Measurements from ENCODE around the gene FAM53B.

FAM53B gene

DNA sequence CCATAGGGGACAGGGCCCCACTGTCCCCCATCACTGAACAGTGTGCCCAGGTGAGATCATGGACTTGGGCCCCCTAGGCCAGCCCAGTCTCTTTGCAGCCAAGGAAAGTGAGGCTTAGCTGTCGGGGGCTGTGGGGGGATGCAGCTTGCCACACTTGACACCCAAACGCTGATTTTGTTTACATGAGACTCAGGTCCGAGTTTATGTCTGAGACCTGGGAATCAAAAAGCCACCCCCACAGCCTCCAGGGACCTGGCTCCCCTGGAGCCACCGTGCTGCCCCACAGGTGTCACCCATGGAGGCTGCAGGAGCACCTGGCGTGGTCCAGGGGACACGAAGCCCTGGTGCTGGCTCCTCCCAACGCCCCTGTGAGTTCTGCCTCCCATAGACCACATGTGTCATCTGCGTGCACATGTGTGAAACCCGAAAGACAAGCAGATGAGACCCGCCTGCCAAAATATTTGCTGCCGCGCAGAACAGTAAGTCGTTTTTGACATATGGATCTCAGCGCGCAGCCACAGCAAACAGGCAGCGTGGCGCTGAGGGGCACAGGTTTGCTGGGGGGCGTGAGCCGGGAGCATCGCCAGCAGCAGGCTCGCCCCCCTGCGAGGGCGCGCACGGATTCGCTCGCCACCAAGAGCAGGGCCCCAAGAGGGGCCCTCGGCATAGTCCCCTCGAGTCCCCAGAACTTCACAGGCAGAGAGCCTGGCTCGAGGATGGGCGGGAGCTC is 170.3 kb downstream of the FAM53B start:
- DNase-seq, result no peak

DNA sequence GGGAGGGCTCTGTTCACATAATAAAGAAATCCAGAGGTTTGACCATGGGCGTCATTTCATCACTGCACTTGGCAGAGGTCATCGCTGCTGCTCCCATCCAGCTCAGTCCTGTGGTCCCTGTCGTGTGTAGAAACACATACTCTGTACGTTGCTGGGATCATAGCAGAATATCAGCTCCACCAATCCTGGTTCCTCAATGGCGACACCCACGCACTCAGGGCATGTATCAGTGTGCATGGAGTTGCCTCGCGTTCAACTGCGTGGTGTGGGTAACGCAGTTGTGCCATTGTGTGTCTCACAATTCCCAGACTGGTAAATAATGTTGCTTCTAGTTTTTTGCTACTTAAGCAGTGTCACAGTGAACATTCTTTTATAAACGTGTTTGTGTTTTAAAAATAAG is 171.4 kb downstream of the FAM53B start:
- DNase-seq, result no peak

DNA sequence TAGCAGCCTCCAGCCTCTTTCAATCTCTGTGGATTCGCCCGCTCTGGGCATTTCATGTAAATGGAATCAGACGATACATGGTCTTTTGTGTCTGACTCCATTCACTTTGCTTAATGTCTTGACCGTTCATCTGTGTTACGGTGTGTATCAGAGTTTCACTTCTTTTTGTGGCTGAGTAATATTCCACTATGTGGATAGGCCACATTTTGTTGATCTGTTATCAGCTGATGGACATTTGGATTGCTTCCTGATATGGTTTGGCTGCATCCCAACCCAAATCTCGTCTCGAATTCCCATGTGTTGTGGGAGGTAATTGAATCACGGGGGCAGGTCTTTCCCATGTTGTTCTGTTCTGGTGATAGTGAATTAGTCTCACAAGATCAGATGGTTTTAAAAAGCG is 173.5 kb downstream of the FAM53B start:
- DNase-seq, result no peak

DNA sequence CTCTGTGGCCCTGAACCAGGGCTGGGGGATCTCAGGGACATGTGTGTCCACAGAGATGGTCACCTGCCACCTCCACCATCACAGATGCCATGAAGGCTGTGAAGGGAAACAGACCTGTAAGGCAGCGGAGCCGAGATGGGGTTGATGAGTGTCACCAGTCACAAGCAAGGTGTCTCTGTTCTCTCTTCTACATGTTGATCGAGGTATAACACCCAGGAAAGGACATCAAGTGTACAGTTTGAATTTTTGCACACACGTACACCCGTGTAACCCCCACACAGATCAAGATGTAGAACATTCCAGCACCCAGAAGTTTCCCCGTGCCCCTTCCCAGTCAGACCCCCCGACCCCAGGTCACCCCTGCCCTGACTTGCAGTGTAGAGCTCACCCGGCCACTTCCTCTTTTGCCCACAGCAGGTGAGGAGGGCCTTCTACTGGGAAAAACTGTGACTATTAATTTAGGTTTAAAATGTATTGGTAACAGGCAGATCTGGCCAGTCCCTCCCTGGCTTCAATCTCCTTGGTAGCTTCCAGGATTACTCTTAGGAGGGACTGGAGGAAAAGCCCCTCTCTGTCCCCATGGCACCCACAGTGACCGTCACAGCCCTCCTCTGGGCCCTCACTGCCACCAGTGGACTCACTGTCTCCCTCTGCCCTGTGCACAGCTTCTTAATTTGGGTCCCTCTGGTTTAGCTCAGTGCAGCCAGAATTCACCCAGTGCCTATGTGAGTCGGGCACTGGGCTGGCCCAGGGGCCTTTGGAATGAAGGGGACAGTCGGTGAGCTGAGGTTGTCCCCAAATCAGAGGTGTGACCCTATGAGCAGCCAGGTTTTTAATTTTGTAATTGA is 174.3 kb downstream of the FAM53B start:
- no peak for DNase-seq
